ENCODE data around the gene GIMAP8.
"Not testable (repeated sequence)": the region's sequence is repeated elsewhere in the genome, so short reads cannot be mapped to it uniquely, and the experiment has no call there.

The GIMAP8 gene

DNA sequence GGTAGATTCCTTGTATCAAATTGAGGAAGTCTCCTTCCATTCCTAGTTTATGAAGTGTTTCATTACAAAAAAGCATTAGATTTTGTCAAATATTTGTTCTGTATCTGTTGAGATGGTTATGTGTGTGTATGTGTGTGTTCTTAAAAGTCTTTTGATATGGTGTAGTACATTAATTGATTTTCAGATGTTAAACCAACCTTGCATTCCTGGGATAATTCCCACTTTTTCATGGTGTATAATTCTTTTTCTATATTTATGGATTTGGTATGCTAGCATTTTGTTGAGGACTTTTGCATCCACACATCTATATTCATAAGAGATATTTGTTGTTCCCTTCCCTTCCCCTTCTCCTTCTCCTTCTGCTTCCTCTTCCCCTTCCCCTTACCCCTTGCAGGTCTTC is 8.9 kb upstream of the GIMAP8 start:
- no peak for DNase-seq

GRCh38 chr7:150442811-150443210 is 7.6 kb upstream of the GIMAP8 start:
- no peak for DNase-seq

DNA sequence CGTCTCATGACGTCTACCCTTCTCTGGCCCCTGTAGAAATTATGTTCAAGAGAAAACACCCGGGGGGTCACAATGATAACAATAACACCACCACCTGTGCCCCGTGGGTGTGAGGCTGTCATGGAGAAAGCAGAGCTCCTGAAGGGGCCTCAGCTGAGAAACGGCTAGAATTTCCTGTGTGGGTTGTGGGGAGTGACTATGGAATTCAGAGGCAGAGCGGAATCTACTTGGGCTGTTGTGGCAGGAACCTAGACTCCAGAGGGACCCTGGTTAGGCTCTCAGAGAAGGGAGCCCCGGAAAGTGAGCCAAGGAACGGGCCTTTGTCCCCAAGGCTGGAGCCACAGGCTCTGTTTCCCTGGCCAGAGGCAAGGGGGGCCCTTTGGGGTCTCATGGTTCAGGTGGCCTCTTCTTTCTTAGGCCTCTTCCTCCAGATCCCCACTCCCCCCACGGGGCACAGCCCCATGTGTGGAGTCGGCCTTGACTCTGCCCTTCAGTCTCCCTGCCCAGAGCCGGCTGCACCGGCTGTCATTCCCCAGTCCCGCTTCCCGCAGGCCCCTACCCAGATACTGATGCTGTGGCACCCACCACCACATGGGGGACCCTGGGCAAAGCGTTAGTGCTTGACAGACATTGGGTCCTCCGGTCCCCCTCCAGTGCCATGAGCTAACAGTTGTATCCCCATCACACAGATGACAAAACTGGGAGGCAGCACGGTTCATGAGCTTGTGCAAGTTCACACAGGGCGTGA is 6.5 kb upstream of the GIMAP8 start:
- no peak for DNase-seq

DNA sequence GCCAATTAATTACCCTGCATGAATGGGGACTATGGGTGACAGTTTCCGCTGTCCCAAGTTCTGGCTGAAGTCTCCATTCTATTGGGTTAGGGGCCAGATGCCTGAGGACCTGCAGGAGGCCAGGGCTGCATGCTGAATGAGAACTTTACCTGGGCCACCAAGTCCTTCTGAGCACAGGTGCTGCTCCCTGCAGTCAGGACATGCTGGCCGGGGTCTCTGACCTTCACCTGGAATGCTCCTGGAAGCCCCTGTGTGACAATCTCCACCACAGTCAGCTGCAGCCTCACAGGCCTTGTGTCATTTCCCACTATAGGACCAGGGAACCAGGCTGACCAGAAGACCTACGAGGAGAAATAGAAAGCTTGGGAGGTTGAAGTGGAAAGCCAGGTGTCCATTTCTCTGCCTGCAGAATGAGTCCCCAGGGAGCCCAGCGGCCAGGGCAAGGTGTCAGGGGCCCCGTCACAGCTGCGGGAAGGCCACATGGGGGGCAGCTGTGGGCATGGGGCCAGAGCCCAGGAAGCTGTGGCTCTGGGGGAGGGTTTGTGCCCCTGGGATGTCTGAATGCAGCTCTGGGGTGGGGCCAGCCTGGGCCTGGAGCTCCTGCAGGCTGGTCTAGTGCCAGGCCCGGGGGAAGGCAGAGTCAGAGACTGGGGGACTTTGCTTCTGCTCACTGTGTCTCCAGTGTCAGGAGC is 5.6 kb upstream of the GIMAP8 start:
- DNase-seq: no peak

- no peak for DNase-seq
These were observed 4.0 kb upstream of the GIMAP8 start for GRCh38 chr7:150446288-150446938.

GRCh38 chr7:150447966-150448788 is 2.3 kb upstream of the GIMAP8 start:
- no peak for DNase-seq

DNA sequence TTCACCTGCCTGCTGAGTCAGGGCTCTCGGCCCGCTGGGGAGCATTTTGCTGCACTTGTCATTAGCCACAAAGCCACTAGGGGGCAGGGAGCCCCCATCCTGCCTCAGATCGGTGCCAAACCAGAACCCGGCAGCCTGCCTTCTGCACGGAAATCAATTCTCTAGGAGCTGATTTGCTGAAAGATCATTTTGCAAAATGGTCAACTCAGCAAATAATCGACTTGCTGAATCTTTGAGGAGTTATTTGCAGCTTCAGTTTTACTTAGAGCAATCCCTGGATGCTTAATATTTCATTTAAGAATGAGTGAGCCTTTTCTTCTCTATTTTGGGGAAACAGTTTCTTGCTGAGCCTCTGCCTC is 1.7 kb upstream of the GIMAP8 start:
- DNase-seq: peak; percentile 41

- DNase-seq: no peak
These were observed 1.1 kb upstream of the GIMAP8 start for GRCh38 chr7:150449206-150449952.

GRCh38 chr7:150451097-150451793 is 815 bp downstream of the GIMAP8 start:
- DNase-seq: no peak

- no peak for DNase-seq
These were observed 1.5 kb downstream of the GIMAP8 start for GRCh38 chr7:150451833-150452461.

- DNase-seq: no peak
These were observed 2.8 kb downstream of the GIMAP8 start for GRCh38 chr7:150453181-150453580.

- no peak for DNase-seq
These were observed 3.5 kb downstream of the GIMAP8 start for GRCh38 chr7:150453892-150454291.

GRCh38 chr7:150457064-150457463 is 6.6 kb downstream of the GIMAP8 start:
- not testable (repeated sequence) for DNase-seq

DNA sequence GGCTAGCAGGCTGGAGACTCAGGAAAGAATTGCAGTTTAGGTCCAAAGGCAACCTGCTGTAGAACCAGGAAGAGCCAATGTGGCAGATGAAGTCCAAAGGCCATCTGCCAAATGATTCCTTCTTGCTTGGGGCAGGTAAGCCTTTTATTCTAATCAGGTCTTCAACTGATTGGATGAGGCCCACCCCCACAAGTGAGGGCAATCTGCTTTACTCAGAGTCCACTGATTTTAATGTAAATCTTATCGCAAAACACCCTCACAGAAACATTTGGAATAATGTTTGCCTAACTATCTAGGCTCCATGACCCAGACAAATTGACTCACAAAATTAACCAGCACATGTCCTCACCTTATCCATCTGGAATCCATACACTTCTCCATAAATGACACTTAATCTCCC is 7.8 kb downstream of the GIMAP8 start:
- DNase-seq: no peak

DNA sequence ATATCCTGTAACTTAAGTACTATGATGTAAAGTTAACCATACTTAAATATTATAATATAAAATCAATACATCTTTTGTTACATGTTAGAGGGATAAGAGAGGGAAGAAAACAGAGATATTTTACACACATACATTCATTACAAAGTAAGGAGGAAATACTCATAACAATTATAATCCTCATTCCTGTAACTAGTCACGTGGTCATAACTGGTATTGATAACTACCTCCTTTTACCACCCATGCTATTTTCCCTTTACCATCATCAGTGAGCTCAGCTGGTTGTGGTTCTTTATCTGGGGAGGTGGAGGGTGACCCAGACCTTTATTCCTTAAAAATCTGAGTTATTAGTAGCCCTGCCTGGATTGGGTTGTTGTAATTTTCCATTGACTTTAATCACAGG is 8.3 kb downstream of the GIMAP8 start:
- no peak for DNase-seq

DNA sequence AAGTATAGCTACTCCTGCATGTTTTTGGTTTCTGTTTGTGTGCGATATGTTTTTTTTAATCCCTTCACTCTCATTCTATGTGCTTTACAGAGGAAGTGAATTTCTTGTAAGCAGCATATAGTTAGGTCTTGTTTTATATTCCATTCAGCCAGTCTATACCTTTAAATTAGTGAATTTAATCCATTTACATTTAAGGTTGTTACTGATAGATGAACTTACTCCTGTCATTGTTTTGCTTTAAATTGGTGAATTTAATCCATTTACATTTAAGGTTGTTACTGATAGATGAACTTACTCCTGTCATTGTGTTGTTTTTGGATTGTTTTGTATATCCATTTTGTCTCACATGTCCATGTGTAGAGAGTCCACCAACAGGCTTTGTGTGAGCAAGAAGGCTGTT is 11.1 kb downstream of the GIMAP8 start:
- DNase-seq: no peak

DNA sequence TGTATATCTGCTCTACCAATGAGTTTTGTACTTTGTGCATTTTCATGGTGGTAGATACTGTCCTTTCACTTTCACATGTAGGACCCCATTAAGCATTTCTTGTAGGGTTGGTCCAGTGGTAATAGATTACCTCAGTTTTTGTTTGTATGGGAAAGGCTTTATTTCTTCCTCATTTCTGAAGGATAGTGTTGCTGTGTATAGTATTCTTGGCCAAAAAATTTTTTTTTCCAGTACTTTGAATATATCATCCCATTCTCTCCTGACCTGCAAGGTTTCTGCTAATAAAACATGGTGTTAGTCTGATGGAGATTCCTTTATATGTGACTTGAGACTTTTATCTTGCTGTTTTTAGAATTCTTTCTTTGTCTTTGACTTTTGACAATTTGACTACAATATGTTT is 12.0 kb downstream of the GIMAP8 start:
- DNase-seq: no peak

GRCh38 chr7:150463461-150463860 is 13.0 kb downstream of the GIMAP8 start:
- DNase-seq: no peak

DNA sequence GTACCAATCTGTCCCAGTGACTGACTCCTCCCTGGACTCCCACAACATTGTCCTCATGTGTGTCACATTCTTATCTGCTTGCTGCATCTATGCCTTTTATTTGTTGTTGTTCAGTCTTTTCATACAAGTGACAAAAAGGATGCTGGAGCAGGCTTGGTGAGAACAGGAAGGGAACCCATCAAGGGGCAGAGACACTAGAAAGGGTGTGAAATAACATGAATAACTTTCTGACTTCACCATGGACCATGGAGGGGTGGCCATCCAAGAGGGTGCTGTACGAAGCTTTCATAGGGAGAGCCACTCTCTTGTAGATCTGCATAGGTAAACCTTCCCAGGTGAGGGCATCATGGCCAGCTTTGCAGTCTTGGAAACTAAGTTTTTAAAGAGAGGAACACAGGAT is 14.5 kb downstream of the GIMAP8 start:
- no peak for DNase-seq

DNA sequence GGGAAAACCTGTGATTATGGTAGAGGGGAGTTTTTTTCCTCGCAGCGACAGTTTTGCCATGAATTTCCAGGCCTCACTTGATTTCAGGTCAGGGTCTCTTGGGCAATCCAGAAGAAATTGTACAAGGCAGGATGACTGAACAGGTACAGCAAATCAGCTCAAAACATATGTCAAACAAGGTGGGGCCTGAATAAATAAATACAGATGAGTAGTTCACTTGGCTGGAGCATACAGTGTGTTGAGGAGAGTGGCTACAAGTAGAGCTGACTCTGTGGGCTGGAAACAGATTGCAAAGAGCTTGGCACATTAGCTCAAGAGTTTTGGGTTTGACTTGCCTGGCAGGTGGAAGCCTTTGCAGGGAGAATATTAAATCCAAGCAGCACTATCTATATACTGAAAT is 15.0 kb downstream of the GIMAP8 start:
- no peak for DNase-seq

DNA sequence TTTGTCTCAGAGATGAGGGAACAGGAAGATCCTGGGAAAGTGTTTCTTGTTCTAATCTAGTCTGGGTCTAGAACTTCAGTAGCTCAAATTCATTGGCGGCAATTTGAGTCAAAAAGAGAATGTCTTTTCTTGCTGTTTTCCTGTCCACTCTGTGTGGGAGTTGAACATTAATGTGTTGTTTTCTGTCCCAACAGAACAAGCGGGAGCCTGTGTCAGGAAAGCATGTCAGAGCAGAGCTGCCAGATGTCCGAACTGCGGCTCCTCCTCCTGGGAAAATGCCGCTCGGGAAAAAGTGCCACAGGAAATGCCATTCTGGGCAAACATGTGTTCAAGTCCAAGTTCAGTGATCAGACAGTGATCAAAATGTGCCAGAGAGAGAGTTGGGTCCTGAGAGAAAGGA is 16.0 kb downstream of the GIMAP8 start:
- DNase-seq: no peak

- no peak for DNase-seq
These were observed 17.8 kb downstream of the GIMAP8 start for GRCh38 chr7:150468241-150468640.
